H4 (cell line): ENCODE results near the gene ULBP1. TPM values are rescaled to one million over a fixed set of nuclear protein-coding genes. Genes with fewer than 3 reads are reported as not detected.
A peak's percentile ranks its signal among the peaks of the same experiment; 100 is the strongest.
"Not testable (repeated sequence)": the region's sequence is repeated elsewhere in the genome, so short reads cannot be mapped to it uniquely, and the experiment has no call there.

ENCODE experiments used
- DNase-seq: peaks from one replicate; pipeline ENCODE4 v3.0.0-alpha.2; 2015; ENCODE audit warnings: low spot score
- total RNA-seq: library from RNA; depleted of rRNA; stranded (reverse); fragments of >200 nt; shearing (Covaris generic); gene quantifications from 2 replicates; pipeline ENCODE4 v1.2.3, GENCODE V29; 2014; rRNA removed

ULBP1 gene, protein sequence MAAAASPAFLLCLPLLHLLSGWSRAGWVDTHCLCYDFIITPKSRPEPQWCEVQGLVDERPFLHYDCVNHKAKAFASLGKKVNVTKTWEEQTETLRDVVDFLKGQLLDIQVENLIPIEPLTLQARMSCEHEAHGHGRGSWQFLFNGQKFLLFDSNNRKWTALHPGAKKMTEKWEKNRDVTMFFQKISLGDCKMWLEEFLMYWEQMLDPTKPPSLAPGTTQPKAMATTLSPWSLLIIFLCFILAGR
- total RNA-seq = 3.4 and 3.9 TPM in 2 replicates

DNA sequence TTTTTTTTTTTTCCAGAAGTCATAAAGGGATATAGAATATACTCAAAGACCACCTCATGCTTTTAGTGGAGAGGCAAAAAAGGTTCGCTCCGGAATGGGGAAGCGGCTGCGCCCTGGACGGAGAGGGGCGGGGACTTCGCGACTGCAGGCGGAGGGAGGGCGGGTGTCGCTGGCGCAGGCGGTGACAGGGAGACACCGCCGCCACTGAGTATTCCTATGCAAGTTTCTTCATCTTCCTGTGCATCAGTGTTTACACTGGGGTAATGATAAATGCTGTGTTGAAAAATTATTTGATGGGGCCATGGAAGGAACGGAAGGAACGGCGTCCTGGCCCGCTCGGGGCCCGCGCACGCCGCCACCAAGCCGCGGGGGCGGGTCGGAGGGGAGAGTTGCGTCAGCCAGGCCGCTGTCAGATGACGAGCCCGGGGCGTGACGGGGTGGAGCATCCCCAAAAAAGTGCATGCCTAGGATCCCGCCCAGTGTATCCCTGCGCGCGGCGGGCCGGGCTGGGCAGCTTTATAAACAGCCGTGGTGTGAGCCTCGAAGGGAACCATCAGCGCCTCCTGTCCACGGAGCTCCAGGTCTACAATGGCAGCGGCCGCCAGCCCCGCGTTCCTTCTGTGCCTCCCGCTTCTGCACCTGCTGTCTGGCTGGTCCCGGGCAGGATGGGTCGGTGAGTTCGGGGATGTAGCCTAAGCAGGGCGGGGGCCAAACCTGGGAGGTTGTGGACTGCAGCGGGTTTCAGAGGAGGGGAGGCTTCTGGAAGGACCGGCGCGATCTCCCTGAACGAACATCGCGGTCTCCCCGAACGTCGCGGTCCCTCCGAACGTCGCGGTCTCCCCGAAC, at the start of gene ULBP1:
Gene ULBP1, plus strand, starts transcription at position 482 of the 846 bp plus-strand sequence. Its CDS starts 107 bp downstream, at position 589.
- DNase-seq = peak; percentile 83

DNA sequence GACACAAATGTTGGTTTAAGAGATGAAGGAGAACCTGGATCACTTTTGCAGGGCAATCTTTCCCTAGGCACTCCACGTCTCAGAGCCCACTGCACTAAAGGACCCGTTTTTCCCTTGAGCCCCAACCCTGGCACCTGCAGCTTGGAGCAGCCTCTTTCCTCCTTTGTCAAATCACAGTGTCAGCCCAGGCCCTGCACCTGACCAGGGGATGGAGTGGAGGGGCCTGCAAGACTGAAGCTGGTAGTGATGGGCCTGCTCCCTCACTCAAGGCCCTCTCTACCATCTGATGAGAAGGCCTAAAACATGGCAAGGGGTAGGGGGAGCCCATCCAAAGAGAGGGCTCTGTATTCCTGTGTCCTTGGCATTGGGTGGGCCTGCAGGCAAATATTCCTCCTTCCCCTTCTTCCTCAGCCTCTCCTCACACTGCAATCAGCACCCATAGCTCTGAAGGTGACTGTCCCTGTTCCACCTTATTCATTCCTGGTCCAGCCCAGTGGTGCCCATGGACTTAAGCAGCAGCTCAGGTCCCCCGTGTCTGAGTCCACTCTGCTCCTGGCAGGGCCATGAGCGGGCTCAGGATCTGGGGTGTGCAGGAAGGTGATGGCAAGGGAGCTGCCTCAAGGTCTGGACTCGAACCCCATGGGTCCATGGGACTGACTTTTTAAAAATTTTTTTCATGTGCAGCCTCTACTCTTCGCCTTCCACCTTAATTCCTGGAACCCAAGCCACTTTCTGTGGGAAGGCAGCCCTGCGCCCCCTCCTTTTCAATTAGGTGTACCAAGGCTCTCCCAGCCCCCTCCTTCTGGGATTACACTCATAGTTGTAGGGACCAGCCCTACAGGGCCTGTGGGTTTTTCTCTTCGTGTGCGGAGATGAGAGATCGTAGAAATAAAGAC, 47.5 kb upstream of the ULBP1 start:
- DNase-seq = no peak

DNA sequence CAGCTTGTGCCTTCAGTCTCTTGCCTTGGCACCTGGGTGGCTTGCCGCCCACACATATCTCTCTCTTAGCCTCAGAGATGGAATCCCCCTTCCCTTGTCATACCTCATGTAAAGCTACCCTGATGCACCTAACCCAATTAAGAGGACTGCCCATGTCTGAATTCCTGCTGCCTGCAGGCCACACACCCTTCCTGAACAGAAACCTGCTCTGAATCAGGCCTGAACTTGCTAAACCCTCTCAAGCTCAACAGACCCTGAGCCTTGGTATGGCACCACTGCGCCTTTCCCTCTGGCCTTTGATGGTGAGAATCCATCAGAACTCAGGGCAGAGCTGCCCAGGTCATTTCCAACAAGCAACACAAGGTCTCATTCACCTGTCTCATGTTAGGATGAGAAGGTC, 46.1 kb upstream of the ULBP1 start:
- no peak for DNase-seq

DNA sequence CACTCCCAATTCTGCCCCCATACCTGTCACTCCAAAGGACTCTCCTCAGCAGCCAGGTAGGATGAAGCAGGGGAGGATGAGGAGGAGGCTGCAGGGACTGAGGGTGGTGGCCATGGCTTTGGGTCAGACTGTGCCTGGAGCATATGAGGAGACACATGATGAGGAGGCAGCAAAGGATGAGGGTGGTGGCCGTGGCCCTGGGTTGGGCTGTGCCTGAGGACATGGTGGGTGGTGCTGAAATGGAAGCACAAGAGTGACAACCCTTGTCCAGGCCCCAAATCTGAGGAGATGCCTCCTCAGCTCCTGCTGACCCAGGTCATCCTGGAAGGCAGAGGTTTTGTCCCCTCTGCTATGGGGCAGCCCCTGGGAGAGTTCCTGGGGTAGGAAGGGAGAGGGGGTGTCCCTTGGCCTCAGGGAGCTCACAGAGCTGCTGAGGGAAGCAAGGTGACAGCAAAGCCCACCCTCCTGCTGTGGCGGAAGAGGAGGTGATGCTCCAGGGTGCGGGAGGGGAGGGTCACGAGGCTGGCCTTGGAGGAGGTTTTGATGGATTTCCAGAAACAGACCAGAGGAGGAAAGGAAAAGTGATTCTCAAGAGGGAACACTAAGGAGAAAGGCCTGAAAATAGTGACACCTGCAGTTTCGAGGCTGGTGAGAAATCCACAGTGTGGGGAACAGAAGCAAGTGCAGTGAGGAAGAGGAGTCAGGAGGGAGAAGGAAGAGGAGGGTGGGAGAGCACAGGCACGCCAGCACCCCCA, 45.4 kb upstream of the ULBP1 start:
- no peak for DNase-seq

- DNase-seq = not testable (repeated sequence)
Measured at GRCh38 chr6:149919126-149919833, 44.5 kb upstream of the ULBP1 start.

- DNase-seq = no peak
Measured at GRCh38 chr6:149919834-149920225, 43.9 kb upstream of the ULBP1 start.

- DNase-seq = no peak
Measured at GRCh38 chr6:149921361-149921760, 42.4 kb upstream of the ULBP1 start.

GRCh38 chr6:149922091-149922490, 41.7 kb upstream of the ULBP1 start:
- DNase-seq = not testable (repeated sequence)

GRCh38 chr6:149922642-149923326, 41.0 kb upstream of the ULBP1 start, which contains the start of gene RAET1G:
Gene RAET1G, minus strand, starts transcription at chr6:149923121. Its CDS starts 111 bp downstream, at chr6:149923010.
- DNase-seq = peak; percentile 27

DNA sequence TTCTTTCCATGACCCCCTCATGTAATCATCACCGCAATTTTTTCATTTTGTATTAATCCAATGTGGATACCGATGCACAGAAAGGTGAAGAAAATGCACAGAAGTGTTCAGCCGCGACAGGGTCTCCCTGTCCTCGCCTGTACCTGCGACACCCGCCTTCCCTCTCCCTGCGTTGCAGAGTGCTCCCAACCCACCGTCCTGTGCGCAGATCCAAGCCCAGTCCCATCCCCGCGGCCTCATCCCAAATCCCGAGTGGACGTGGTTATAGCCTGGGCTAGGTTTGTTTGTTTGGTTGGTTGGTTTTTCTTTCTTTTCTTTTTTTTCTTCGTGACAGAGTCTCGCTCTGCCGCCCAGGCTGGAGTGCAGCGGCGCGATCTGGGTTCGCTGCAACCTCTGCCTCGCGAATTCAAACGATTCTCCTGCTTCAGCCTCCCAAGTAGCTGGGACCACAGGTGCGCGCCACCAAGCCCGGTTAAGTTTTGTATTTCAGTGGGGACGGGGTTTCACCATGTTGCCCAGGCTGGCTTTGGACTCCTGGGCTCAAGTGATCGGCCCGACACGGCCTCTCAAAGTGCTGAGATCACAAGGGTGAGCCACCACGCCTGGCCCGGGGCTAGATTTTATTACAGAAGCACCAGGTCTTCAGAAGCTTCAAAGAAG, 40.3 kb upstream of the ULBP1 start:
- DNase-seq = no peak

GRCh38 chr6:149924206-149924932, 39.4 kb upstream of the ULBP1 start:
- no peak for DNase-seq

GRCh38 chr6:149924933-149925252, 38.9 kb upstream of the ULBP1 start:
- no peak for DNase-seq

- DNase-seq = no peak
Measured at GRCh38 chr6:149925253-149925973, 38.3 kb upstream of the ULBP1 start.

DNA sequence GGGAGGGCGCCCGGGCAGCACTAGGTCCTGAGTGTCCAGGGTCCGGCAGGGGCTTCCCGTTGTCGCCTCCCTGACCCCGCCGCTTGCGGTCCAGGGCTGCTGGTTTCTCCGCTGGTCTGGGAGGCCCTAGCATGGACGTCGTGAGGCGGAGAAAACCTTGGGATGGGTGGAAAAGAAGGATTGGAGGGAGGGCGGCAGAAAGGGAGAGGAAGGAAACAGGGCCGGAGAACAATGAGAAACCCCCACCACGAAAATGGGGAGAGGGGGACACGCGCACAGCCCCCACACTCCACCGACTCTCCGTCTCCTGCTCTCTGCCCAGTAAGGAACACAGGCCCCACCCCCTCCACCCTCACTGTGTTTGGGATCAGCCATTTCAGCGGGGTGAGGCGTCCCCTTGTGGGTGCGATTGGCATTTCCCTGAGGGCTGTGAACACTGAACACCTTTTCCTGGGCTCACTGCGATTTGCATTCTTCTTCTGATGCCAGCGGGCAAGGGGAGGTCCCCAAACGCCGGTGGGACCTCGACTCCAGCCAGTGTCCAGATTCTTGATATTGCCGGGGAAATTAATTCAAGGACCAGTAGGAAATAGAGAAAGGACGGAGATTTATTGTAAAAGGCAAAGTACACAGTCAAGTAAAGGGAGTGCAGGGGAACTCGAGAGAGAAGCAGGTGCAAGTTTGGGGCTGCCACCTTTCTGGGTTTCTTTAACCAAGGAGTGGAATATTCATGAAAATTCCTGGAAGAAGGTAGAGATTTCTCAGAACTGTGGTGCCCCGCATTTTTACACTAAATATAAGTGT, 37.6 kb upstream of the ULBP1 start:
- DNase-seq = peak; percentile 58

DNA sequence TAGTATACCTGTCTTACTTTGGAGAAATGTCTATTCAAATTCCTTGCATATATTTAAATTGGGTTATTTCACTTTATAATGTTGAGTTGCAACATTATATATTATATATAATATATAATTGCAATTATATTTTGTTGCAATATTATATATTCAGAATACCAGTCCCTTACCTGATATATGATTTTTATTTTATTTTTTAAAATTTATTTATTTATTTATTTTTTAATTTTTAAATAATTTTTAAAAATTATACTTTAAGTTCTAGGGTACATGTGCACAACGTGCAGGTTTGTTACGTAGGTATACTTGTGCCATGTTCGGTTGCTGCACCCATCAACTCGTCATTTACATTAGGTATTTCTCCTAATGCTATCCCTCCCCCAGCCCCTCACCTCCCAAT, 36.7 kb upstream of the ULBP1 start:
- not testable (repeated sequence) for DNase-seq

DNA sequence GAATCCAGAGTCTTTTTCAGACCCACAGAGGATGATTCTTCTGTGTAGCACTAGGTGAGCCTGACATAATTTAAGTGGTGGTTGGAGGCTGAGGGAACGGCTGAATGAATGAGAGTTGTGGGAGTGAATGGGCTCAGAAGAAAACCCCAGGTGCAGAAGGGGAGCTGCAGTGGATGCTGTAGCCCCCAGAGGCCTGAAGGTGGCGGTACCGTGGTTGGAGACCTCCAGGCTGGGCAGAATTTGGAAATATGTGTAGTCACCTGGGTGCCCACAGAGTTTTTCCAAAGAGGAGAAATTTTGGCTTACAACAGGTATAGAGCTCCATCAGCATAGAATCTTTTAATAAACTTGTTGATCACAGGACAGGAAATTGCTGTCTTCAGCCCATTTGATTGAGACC, 34.3 kb upstream of the ULBP1 start:
- DNase-seq = no peak

- no peak for DNase-seq
Measured at GRCh38 chr6:149931501-149931900, 32.2 kb upstream of the ULBP1 start.
